Midbrain (tissue), 1 donor: ENCODE results near the gene IFNGR1.
"Not testable (repeated sequence)": the region's sequence is repeated elsewhere in the genome, so short reads cannot be mapped to it uniquely, and the experiment has no call there.

Source experiments
- DNase-seq: peaks from one replicate; lab custom pipeline; 2025; lab: John Stamatoyannopoulos, UW

IFNGR1 gene

GRCh38 chr6:137236581-137237355, 17.6 kb upstream of the IFNGR1 start:
- DNase-seq: no peak

GRCh38 chr6:137235686-137236085, 16.5 kb upstream of the IFNGR1 start:
- DNase-seq: no peak

GRCh38 chr6:137233911-137234863, 15.0 kb upstream of the IFNGR1 start:
- DNase-seq: no peak

GRCh38 chr6:137231895-137232294, 12.7 kb upstream of the IFNGR1 start:
- DNase-seq: no peak

- DNase-seq: no peak
These were observed 11.9 kb upstream of the IFNGR1 start for GRCh38 chr6:137230956-137231555.

- no peak for DNase-seq
These were observed 11.4 kb upstream of the IFNGR1 start for GRCh38 chr6:137230547-137230946.

GRCh38 chr6:137229075-137229759, 10.0 kb upstream of the IFNGR1 start:
- DNase-seq: no peak

GRCh38 chr6:137227871-137228302, 8.7 kb upstream of the IFNGR1 start:
- DNase-seq: no peak

- no peak for DNase-seq
These were observed 7.5 kb upstream of the IFNGR1 start for GRCh38 chr6:137226697-137227096.

GRCh38 chr6:137224799-137225198, 5.6 kb upstream of the IFNGR1 start:
- peak; percentile 30 for DNase-seq

- DNase-seq: no peak
These were observed 4.4 kb upstream of the IFNGR1 start for GRCh38 chr6:137223370-137224131.

- DNase-seq: peak; percentile 17
These were observed 3.2 kb upstream of the IFNGR1 start for GRCh38 chr6:137222381-137222780.

GRCh38 chr6:137219664-137220252, 573 bp upstream of the IFNGR1 start:
- no peak for DNase-seq

- peak; percentile 37 for DNase-seq
These were observed 690 bp downstream of the IFNGR1 start for GRCh38 chr6:137218473-137218916.

- DNase-seq: peak; percentile 25
These were observed 1.2 kb downstream of the IFNGR1 start for GRCh38 chr6:137217801-137218472.

- no peak for DNase-seq
These were observed 2.2 kb downstream of the IFNGR1 start for GRCh38 chr6:137216875-137217553.

- DNase-seq: no peak
These were observed 3.1 kb downstream of the IFNGR1 start for GRCh38 chr6:137216106-137216505.

GRCh38 chr6:137215630-137216029, 3.6 kb downstream of the IFNGR1 start:
- DNase-seq: not testable (repeated sequence)

GRCh38 chr6:137214931-137215330, 4.3 kb downstream of the IFNGR1 start:
- DNase-seq: no peak
